ENCODE data around the gene SLK.

GRCh38 chr10:103982639-103983038, 15.7 kb downstream of the SLK start:
- TF ChIP-seq CTCF (IDR thresholded peaks at IDR 0.05; ENCODE audit: low read depth, low read length) (peak; percentile 18), EZH2phosphoT487 (IDR thresholded peaks at IDR 0.05; ENCODE audit: low read depth) (no peak)

Measured in OCI-LY3 (cell line).